Tibial artery (tissue), 4 donors: ENCODE measurements around the gene GOSR2.

Source experiments
- DNase-seq, 2 donors: peaks; one replicate each; pipeline ENCODE4 v3.0.0-alpha.2; 2019
- H3K27ac ChIP-seq, 2 donors: fragments of 200-600 bp; sonication (generic) in 1 of 2; 1 replicate in 1 of 2; 2 replicates in 1 of 2; pipeline ENCODE4 v1.5.1; 2018 to 2019; ENCODE audit warnings: mild to moderate bottlenecking in 1 of 2
- H3K27me3 ChIP-seq, 2 donors: fragments of 200-600 bp; sonication (generic) in 1 of 2; one replicate each; pipeline versions ENCODE4 v1.5.1 to v1.6.0; 2016 to 2019
- H3K36me3 ChIP-seq, 3 donors: fragments of 200-600 bp; sonication (generic) in 2 of 3; one replicate each; pipeline ENCODE4 v1.5.1; 2016 to 2019; ENCODE audit warnings: mild to moderate bottlenecking in 2 of 3
- H3K4me1 ChIP-seq, 4 donors: fragments of 200-600 bp; sonication (generic) in 2 of 4; 1 replicate in 3 of 4; 2 replicates in 1 of 4; pipeline ENCODE4 v1.5.1; 2016 to 2019
- H3K4me3 ChIP-seq, 2 donors: fragments of 200-600 bp; sonication (generic) in 1 of 2; 1 replicate in 1 of 2; 2 replicates in 1 of 2; pipeline ENCODE4 v1.5.1; 2018 to 2019; ENCODE audit warnings: mild to moderate bottlenecking in 2 of 2
- H3K9me3 ChIP-seq, 3 donors: fragments of 200-600 bp; sonication (generic) in 1 of 3; one replicate each; pipeline ENCODE4 v1.5.1; 2016 to 2019
- CTCF ChIP-seq, 2 experiments: fragments of 200-600 bp in 1 of 2; fragments of 450-650 bp in 1 of 2; IDR thresholded peaks; one replicate each; pipeline ENCODE4 v1.5.1; 2017 to 2019; ENCODE audit warnings: antibody characterized with exemption in 2 of 2, mild to moderate bottlenecking in 1 of 2, moderate library complexity in 1 of 2
- intact Hi-C: fragments of 100-400 bp; cut with DNase I; formaldehyde crosslinking; loops from one replicate; pipeline ENCODE4 v1.15.0; 2023; ENCODE audit warnings: low total_unique reads

The GOSR2 gene

GRCh38 chr17:46922804-46923635, at the start of gene GOSR2:
TSS of gene GOSR2 (plus strand) at chr17:46923160. CDS start at chr17:46923193, 33 bp downstream.
- Histone ChIP-seq H3K9me3 (no peaks in the 10 kb centered on the region), H3K36me3 (no peaks in the 10 kb centered on the region), H3K27ac (peak within 1 kb of the TSS; percentile 87 to 92), H3K27me3 (no peaks in the 10 kb centered on the region), H3K4me1 (peaks cover 0 to 45% (median 21%) of the 10 kb centered on the region in 4 donors), H3K4me3 (peak within 1 kb of the TSS; percentile 85 to 88)
- intact Hi-C loops: no loop called here
- TF ChIP-seq CTCF (IDR thresholded peaks at IDR 0.05): peak in 1 of 2 experiments; percentile 23
- peak; percentile 81 to 92 for DNase-seq

- intact Hi-C loops: no loop called here
- no peaks in the 10 kb centered on the region for H3K9me3 ChIP-seq
- no peak overlapping the region for H3K27ac ChIP-seq
- H3K36me3 ChIP-seq: no peaks in the 10 kb centered on the region
- H3K4me1 ChIP-seq: no peaks in the 10 kb centered on the region
- DNase-seq: no peak
- no peak for TF ChIP-seq CTCF (IDR thresholded peaks at IDR 0.05)
- H3K27me3 ChIP-seq: peaks cover 0 to 18% of the 10 kb centered on the region in 2 donors
- no peak overlapping the region for H3K4me3 ChIP-seq
Measured at GRCh38 chr17:46873941-46874645, 48.9 kb upstream of the GOSR2 start.

GRCh38 chr17:46874906-46875305, 48.1 kb upstream of the GOSR2 start:
- no peak overlapping the region for H3K4me3 ChIP-seq
- H3K36me3 ChIP-seq: no peaks in the 10 kb centered on the region
- no peak for TF ChIP-seq CTCF (IDR thresholded peaks at IDR 0.05)
- peaks cover 0 to 18% of the 10 kb centered on the region in 2 donors for H3K27me3 ChIP-seq
- H3K27ac ChIP-seq: no peak overlapping the region
- no peaks in the 10 kb centered on the region for H3K9me3 ChIP-seq
- no peaks in the 10 kb centered on the region for H3K4me1 ChIP-seq
- intact Hi-C loops: no loop called here
- no peak for DNase-seq

- Histone ChIP-seq H3K4me1 (no peaks in the 10 kb centered on the region), H3K9me3 (no peaks in the 10 kb centered on the region), H3K36me3 (no peaks in the 10 kb centered on the region), H3K27ac (no peak overlapping the region), H3K4me3 (no peak overlapping the region), H3K27me3 (peaks cover 0 to 18% of the 10 kb centered on the region in 2 donors)
- intact Hi-C loops: no loop called here
- no peak for TF ChIP-seq CTCF (IDR thresholded peaks at IDR 0.05)
- DNase-seq: no peak
Measured at GRCh38 chr17:46875849-46876352, 47.1 kb upstream of the GOSR2 start.

GRCh38 chr17:46876353-46876887, 46.5 kb upstream of the GOSR2 start:
- H3K4me3 ChIP-seq: no peak overlapping the region
- TF ChIP-seq CTCF (IDR thresholded peaks at IDR 0.05): no peak
- H3K4me1 ChIP-seq: no peaks in the 10 kb centered on the region
- no peaks in the 10 kb centered on the region for H3K9me3 ChIP-seq
- no peak for DNase-seq
- no peaks in the 10 kb centered on the region for H3K36me3 ChIP-seq
- H3K27ac ChIP-seq: no peak overlapping the region
- peaks cover 0 to 18% of the 10 kb centered on the region in 2 donors for H3K27me3 ChIP-seq
- intact Hi-C loops: no loop called here
